Inflammatory macrophage treated with lipopolysaccharide for 4 hours (primary cell): Measurements from ENCODE around the gene CEP250.
A peak's percentile ranks its signal among the peaks of the same experiment; 100 is the strongest.
"Not testable (repeated sequence)": the region's sequence is repeated elsewhere in the genome, so short reads cannot be mapped to it uniquely, and the experiment has no call there.

Source experiments
- DNase-seq: peaks from one replicate; pipeline ENCODE4 v3.0.0-alpha.2; 2020

The CEP250 gene, protein sequence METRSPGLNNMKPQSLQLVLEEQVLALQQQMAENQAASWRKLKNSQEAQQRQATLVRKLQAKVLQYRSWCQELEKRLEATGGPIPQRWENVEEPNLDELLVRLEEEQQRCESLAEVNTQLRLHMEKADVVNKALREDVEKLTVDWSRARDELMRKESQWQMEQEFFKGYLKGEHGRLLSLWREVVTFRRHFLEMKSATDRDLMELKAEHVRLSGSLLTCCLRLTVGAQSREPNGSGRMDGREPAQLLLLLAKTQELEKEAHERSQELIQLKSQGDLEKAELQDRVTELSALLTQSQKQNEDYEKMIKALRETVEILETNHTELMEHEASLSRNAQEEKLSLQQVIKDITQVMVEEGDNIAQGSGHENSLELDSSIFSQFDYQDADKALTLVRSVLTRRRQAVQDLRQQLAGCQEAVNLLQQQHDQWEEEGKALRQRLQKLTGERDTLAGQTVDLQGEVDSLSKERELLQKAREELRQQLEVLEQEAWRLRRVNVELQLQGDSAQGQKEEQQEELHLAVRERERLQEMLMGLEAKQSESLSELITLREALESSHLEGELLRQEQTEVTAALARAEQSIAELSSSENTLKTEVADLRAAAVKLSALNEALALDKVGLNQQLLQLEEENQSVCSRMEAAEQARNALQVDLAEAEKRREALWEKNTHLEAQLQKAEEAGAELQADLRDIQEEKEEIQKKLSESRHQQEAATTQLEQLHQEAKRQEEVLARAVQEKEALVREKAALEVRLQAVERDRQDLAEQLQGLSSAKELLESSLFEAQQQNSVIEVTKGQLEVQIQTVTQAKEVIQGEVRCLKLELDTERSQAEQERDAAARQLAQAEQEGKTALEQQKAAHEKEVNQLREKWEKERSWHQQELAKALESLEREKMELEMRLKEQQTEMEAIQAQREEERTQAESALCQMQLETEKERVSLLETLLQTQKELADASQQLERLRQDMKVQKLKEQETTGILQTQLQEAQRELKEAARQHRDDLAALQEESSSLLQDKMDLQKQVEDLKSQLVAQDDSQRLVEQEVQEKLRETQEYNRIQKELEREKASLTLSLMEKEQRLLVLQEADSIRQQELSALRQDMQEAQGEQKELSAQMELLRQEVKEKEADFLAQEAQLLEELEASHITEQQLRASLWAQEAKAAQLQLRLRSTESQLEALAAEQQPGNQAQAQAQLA (N-terminal part only)

DNA sequence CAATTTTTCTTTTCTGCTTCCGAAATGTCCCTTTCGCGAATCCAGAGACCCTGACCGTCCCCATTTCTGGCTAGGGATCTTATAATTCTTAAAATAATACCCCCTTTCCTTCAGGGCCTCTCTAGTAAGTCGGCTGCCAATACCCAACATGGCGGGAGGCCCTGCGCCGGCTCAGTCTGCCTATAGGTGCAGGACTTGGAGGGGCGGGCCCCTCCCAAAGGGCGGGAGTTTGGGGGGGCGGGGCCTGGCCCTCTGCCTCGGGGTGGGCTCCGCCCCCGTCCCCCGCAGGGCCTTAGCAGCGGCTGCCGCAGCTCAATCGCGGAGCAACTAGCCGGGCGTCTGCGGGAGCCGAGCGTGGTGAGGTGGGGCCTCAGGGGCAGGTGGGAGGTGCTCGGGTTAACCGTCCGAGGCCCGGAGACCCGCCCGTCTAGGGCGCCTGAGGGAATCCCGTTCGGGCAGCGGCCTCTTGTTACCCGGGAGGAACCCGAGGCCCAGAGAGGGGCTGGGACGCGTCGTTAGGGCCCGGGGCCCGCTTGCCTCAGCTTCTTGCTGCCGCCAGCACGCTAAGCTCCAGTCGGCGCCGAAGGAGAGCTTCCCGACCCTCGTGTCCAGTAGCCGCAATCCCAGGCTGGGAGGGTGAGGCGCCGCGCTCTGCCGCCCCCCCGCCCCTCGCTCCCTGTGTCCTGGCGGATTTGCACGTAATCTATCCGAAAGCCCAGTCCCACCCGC is at the start of gene CEP250:
CEP250 (plus strand) TSS at position 718 of the 729 bp plus-strand sequence. CDS start 6,770 bp downstream, outside the sequence.
- peak; percentile 93 for DNase-seq

DNA sequence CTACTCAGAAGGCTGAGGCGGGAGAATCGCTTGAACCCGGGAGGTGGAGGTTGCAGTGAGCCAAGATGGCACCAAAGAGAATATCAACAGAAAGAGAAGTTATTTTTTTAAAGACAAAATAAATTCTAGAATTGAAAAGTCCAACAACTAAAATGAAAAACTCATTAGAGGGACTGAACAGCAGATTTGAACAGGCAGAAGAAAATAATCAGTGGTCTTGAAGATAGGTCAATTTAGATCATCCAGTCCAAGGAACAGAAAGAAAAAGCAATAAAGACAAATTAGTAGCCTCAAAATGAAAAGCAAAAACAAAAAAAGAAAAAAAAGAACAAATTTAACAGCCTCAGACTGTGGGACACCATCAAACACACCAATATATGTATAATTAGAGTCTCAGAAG is 49.6 kb upstream of the CEP250 start:
- DNase-seq = no peak

- no peak for DNase-seq
These were observed 47.1 kb upstream of the CEP250 start for GRCh38 chr20:35408270-35408669.

GRCh38 chr20:35409542-35409941 is 45.9 kb upstream of the CEP250 start:
- DNase-seq = no peak

DNA sequence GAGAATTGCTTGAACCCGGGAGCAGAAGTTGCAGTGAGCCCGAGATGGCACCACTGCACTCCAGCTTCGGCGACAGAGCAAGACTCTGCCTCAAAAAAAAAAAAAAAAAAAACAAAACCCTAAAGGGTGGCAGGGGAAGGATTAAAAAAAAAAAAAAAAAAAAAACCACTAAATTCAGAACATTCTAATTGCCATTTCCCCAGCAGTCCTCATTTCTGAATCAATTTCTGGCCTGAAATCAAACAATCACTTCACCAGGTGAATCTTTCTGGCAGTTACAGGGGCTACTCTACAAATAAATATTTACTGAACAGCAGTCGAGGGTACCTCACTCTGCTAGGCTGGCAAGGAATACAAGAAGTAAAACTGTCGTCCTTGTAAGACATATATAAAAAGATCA is 44.8 kb upstream of the CEP250 start:
- DNase-seq = no peak

- DNase-seq = no peak
These were observed 34.1 kb upstream of the CEP250 start for GRCh38 chr20:35421322-35421721.

DNA sequence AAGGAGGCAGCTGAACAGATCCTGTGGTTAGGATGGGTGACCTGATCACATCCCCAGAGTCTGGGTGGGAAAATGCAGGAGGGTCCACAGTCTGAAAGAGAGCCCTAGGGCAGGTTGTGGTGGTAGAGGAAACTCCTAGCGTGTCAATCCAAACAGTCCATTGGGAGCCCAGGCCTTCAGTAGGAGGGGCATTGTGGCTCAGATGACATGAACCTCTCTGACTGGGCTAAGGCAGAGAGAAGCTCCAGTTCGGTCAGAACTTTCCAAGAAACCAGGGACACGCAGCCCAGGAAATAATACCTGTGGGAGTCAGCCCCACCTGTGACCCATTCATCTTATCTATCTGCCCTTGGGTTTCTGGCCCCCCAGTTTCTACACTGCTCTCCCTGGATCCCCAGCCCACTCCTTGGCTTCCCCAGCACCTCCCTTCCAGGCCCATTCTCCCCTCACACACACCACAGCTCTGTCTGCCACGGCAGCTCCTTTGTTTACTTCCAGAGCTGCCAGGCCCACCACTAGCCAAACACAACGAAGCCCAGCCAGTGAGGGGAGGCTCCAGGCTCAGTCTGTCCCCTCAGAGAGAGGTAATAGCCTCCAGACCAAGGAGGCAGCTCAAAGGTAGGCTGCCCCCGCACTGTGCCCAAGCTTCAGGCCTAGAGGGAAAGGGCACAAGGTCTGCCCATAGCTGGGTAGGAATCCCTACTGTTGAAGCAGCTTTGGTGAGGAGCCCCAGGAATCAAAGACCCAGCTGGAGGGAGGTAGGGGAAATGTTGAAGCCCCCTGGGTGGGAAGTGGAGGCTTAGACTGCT is 23.6 kb upstream of the CEP250 start:
- DNase-seq = no peak

DNA sequence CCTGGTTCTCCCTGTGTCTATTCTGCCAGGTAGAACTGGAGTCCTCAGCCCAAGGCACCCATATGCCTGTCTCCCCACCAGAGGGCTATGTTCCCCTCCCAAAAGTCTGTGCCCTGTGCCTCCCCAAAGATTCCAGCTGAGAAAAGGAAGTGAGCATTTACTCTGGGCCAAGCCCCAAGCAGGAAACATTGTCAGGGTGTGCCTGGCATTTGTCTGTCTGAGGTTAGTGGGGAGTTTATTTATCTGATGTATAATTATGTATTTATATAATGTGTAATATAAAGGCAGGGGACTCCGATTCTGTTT is 23.0 kb upstream of the CEP250 start:
- no peak for DNase-seq

GRCh38 chr20:35433337-35433736 is 22.1 kb upstream of the CEP250 start:
- no peak for DNase-seq

GRCh38 chr20:35434085-35435005 is 21.1 kb upstream of the CEP250 start:
- no peak for DNase-seq

GRCh38 chr20:35436177-35436573 is 19.2 kb upstream of the CEP250 start:
- DNase-seq = no peak

- no peak for DNase-seq
These were observed 17.8 kb upstream of the CEP250 start for GRCh38 chr20:35437599-35437998.

- no peak for DNase-seq
These were observed 12.4 kb upstream of the CEP250 start for GRCh38 chr20:35443003-35443402.

DNA sequence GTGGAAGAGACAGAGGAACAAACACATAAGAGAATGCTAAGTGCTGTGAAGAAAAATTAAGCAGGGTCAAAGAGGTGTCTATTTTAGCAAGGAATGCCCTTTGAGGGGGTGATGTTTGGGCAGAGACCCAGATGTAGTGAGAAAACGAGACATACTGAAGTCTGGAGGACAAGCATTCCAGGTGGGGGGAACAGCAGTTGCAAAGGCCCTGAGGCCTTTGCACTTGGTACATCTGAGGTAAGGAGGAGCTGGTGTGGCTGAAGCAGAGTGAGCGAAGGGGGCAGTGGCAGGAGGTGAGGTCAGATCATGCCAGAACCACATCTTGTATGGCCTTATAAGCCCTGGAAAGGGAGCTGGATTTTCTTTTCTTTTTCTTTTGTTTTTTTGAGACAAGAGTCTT is 11.2 kb upstream of the CEP250 start:
- DNase-seq = no peak

GRCh38 chr20:35446356-35447078 is 8.9 kb upstream of the CEP250 start:
- DNase-seq = no peak

DNA sequence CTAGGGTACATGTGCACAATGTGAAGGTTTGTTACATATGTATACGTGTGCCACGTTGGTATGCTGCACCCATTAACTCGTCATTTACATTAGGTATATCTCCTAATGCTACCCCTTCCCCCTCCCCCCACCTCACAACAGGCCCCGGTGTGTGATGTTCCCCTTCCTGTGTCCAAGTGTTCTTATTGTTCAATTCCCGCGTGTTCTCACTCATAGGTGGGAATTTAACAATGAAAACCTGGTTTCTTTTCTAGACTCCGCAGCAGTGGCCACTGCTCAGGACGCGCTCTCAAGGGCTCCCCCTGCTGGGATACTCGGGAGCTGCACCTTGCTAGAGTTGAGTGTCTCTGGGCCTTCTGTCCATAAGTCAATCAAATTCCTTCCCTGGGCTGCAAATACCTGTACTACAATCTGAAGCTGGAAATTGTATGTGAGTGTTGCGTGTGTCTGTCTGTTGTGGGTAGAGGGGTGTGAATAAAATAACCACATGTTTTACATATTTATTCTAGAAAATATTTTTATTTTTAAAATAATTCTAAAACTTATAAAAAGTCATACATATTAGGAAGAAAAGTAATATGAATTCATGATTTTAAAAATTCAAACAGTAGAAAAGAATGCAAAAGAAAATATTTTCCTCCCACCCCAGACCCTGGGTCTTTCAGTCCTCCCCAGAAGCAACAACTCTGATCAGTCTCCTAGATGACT is 8.2 kb upstream of the CEP250 start:
- DNase-seq = peak; percentile 80

GRCh38 chr20:35448788-35449373 is 6.5 kb upstream of the CEP250 start:
- DNase-seq = no peak

- DNase-seq = not testable (repeated sequence)
These were observed 5.5 kb upstream of the CEP250 start for GRCh38 chr20:35449855-35450254.

DNA sequence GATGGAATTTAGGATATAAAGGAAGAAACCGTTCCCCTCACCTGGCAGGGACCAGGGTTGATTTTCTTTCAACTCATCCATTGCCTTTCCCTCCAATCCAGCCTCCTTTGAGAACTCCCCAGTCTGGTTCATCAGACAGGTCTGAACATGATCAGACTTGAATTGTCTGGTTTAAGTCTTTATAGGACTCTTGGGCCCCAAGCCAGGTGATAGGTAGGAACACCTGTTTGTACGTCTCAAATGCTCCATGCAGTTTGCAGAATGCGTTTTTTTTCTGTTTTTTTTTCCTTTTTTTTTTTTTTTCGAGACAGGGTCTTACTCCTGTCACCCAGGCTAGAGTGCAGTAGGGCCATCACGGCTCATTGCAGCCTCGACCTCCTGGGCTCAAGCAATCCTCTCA is 4.1 kb upstream of the CEP250 start:
- DNase-seq = no peak
